GM12878 (cell line): ENCODE measurements around the gene RIPPLY1. TPM values are rescaled to one million over a fixed set of nuclear protein-coding genes. Genes with fewer than 3 reads are reported as not detected.

ENCODE experiments used
- ATAC-seq: fragments of 200-7000 bp; cut with Tn5 transposase; 3 replicates; pipeline ENCODE4 v1.9.1; 2020; ENCODE audit warnings: mild to moderate bottlenecking, moderate library complexity
- BruUV-seq: library from RNA; stranded (reverse); fragments of 400-500 nt; replicated peaks from 2 replicates; lab custom pipeline; 2021; lab: Mats Ljungman, UMichigan
- CTCF ChIA-PET: fragments of 300-600 bp; sonication (Branson Sonifier 250); formaldehyde crosslinking; extraction: SDS; loops from one replicate; lab custom pipeline; 2021; ENCODE audit warnings: inconsistent platforms; lab: Yijun Ruan, JAX
- POLR2A ChIA-PET: fragments of 350-600 bp; formaldehyde crosslinking; extraction: SDS; loops from one replicate; lab custom pipeline; 2021; ENCODE audit warnings: inconsistent platforms; lab: Charles Lee
- RAD21 ChIA-PET: fragments of 300-600 bp; sonication (Branson Sonifier 250); formaldehyde crosslinking; loops from one replicate; lab custom pipeline; 2023; ENCODE audit warnings: antibody characterized with exemption; ENCODE audit not compliant: unreplicated experiment; lab: Charles Lee
- SMC1A ChIA-PET: fragments of 300-600 bp; sonication (Branson Sonifier 250); formaldehyde crosslinking; loops from one replicate; lab custom pipeline; 2023; ENCODE audit not compliant: unreplicated experiment, uncharacterized antibody; lab: Charles Lee
- DNase-seq: peaks from one replicate; pipeline ENCODE4 v3.0.0-alpha.2; 2011; ENCODE audit warnings: low read depth, low spot score
- FAIRE-seq: peaks from 3 replicates; lab custom pipeline; 2011; peaks lifted over from hg19 to GRCh38; lab: Jason Lieb, UNC
- H2AFZ ChIP-seq: 2 replicates; pipeline ENCODE4 v1.6.0; 2011; ENCODE audit warnings: low read depth, low read length, control low read depth; ENCODE audit not compliant: control insufficient read depth
- H3K27ac ChIP-seq: 2 replicates; pipeline ENCODE4 v1.5.1; 2011; ENCODE audit warnings: control low read depth; ENCODE audit not compliant: control insufficient read depth, insufficient read depth
- H3K27me3 ChIP-seq, 2 experiments: replicated peaks in 1 of 2; 2 replicates each; pipeline versions ENCODE4 v1.6.0 to v1.6.1; 2011; ENCODE audit warnings: low read length in 1 of 2; ENCODE audit not compliant: control insufficient read depth in 2 of 2, insufficient read depth in 2 of 2
- H3K36me3 ChIP-seq, 2 experiments: 2 replicates each; pipeline ENCODE4 v1.5.1; 2011; ENCODE audit warnings: low read length in 1 of 2; ENCODE audit not compliant: control insufficient read depth in 2 of 2, insufficient read depth in 2 of 2
- H3K4me1 ChIP-seq: 2 replicates; pipeline ENCODE4 v1.6.1; 2011; ENCODE audit warnings: mild to moderate bottlenecking, low read length, moderate library complexity, mixed read lengths; ENCODE audit not compliant: control insufficient read depth, insufficient read depth
- H3K4me2 ChIP-seq: 2 replicates; pipeline ENCODE4 v1.6.0; 2011; ENCODE audit warnings: control low read depth; ENCODE audit not compliant: control insufficient read depth, insufficient read depth
- H3K4me3 ChIP-seq: fragments of 200-600 bp; sonication (generic); 2 replicates; pipeline ENCODE4 v1.5.1; 2016
- H3K79me2 ChIP-seq: 2 replicates; pipeline ENCODE4 v1.6.0; 2011; ENCODE audit warnings: low read length; ENCODE audit not compliant: control insufficient read depth, insufficient read depth
- H3K9ac ChIP-seq: 2 replicates; pipeline ENCODE4 v1.8.0; 2011; ENCODE audit warnings: low read length, control low read depth, mixed read lengths; ENCODE audit not compliant: control insufficient read depth, insufficient read depth
- H3K9me3 ChIP-seq: replicated peaks from 3 replicates; pipeline ENCODE4 v1.5.1; 2011; ENCODE audit warnings: mild to moderate bottlenecking, low read length; ENCODE audit not compliant: control insufficient read depth, insufficient read depth
- H4K20me1 ChIP-seq: 2 replicates; pipeline ENCODE4 v1.6.0; 2011; ENCODE audit not compliant: control insufficient read depth, insufficient read depth
- ASH2L ChIP-seq: fragments of 300-600, 200-600 bp; sonication (generic); IDR thresholded peaks from 2 replicates; pipeline ENCODE4 v1.6.1; 2017; ENCODE audit warnings: low read depth, mild to moderate bottlenecking, borderline replicate concordance
- GABPA ChIP-seq: IDR thresholded peaks from 2 replicates; pipeline ENCODE4 v1.6.1; 2014; ENCODE audit warnings: antibody characterized with exemption, low read depth, mild to moderate bottlenecking, inconsistent platforms
- HDAC6 ChIP-seq: fragments of 200-600 bp; sonication (generic); IDR thresholded peaks from one replicate; pipeline ENCODE4 v1.8.0; 2017; ENCODE audit warnings: antibody characterized with exemption; ENCODE audit not compliant: unreplicated experiment
- JUND ChIP-seq: IDR thresholded peaks from 2 replicates; pipeline ENCODE4 v1.6.1; 2012; ENCODE audit warnings: low read depth, mild to moderate bottlenecking, low read length, improper control_type of control experiment, moderate library complexity
- KDM1A ChIP-seq: fragments of 200-600 bp; sonication (generic); IDR thresholded peaks from 2 replicates; pipeline ENCODE4 v1.6.1; 2016; ENCODE audit warnings: borderline replicate concordance
- NR2C1 ChIP-seq: fragments of 450-650 bp; IDR thresholded peaks from 2 replicates; pipeline ENCODE4 v1.6.1; 2017; ENCODE audit warnings: antibody characterized with exemption, mild to moderate bottlenecking, moderate library complexity
- POLR2AphosphoS5 ChIP-seq: IDR thresholded peaks from 2 replicates; pipeline ENCODE4 v1.6.1; 2011; ENCODE audit warnings: mild to moderate bottlenecking, low read length, inconsistent platforms
- RB1 ChIP-seq: fragments of 450-650 bp; formaldehyde crosslinking; IDR thresholded peaks from 2 replicates; pipeline ENCODE4 v1.6.1; 2017; ENCODE audit warnings: mild to moderate bottlenecking, borderline replicate concordance
- RBBP5 ChIP-seq: fragments of 200-600 bp; sonication (generic); conservative IDR thresholded peaks from 2 replicates; pipeline ENCODE4 v1.6.1; 2016
- RELA ChIP-seq: fragments of 450-650 bp; IDR thresholded peaks from 2 replicates; pipeline ENCODE4 v1.8.0; 2014; ENCODE audit warnings: borderline replicate concordance; ENCODE audit not compliant: partially characterized antibody
- SRF ChIP-seq, 2 experiments: IDR thresholded peaks; 2 replicates each; pipeline ENCODE4 v1.6.1; 2011; ENCODE audit warnings: low read depth in 2 of 2, low read length in 2 of 2, mild to moderate bottlenecking in 1 of 2, moderate library complexity in 1 of 2
- STAT3 ChIP-seq: IDR thresholded peaks from 2 replicates; pipeline ENCODE4 v1.6.1; 2011; ENCODE audit warnings: low read depth, low read length, improper control_type of control experiment
- TAF1 ChIP-seq: IDR thresholded peaks from 2 replicates; pipeline ENCODE4 v1.6.1; 2011; ENCODE audit warnings: mild to moderate bottlenecking, low read depth, low read length, borderline replicate concordance
- ZNF384 ChIP-seq: IDR thresholded peaks from 2 replicates; pipeline ENCODE4 v1.6.1; 2012; ENCODE audit warnings: low read depth, mild to moderate bottlenecking, low read length, improper control_type of control experiment, borderline replicate concordance
- ZNF622 ChIP-seq: fragments of 450-650 bp; IDR thresholded peaks from 2 replicates; pipeline ENCODE4 v1.6.1; 2017; ENCODE audit warnings: mild to moderate bottlenecking, inconsistent platforms
- WGBS: methylation state at CpG from one replicate; pipeline ENCODE4 v1.1.6; 2016; ENCODE audit warnings: low lambda C conversion rate; ENCODE audit not compliant: insufficient replicate concordance, insufficient coverage; ENCODE audit errors: missing lambda C conversion rate; 5-methylcytosine and 5-hydroxymethylcytosine counted together
- in situ Hi-C: fragments of 300-500 bp; cut with MboI; formaldehyde crosslinking; loops from 9 replicates; pipeline ENCODE4 v1.14.3; 2018; ENCODE audit warnings: mixed read lengths
- intact Hi-C: fragments of 100-400 bp; cut with micrococcal nuclease; formaldehyde crosslinking; loops from one replicate; pipeline ENCODE4 v1.14.2; 2022; ENCODE audit not compliant: unreplicated experiment
- polyA plus RNA-seq, 11 experiments: library from polyadenylated mRNA; depleted of rRNA in 4 of 11; unstranded in 6 of 11; stranded (reverse) in 5 of 11; fragments of >200 nt; fragmentation: Nextera tagmentation in 4 of 11; fragmentation: Illumina TruSeq in 1 of 11; extraction: Ambion mirVana in 4 of 11; extraction: Trizol in 1 of 11; gene quantifications; 1 replicate in 1 of 11; 2 replicates in 10 of 11; pipeline versions ENCODE4 v1.2.1 to v1.2.3, GENCODE V29; 2011 to 2016; ENCODE audit warnings: inconsistent platforms in 2 of 11, missing spikeins in 2 of 11, low read depth in 1 of 11
- total RNA-seq, 4 experiments: library from RNA; depleted of rRNA in 3 of 4; stranded (reverse); fragments of >200 nt in 3 of 4; fragmentation: Illumina TruSeq in 1 of 4; extraction: Trizol in 1 of 4; gene quantifications; 2 replicates each; pipeline versions ENCODE4 v1.2.1 to v1.2.3, GENCODE V29; 2013 to 2021
- TF ChIP-seq, protein P1 (sequence below): fragments of 150-350 bp; IDR thresholded peaks from 2 replicates; pipeline ENCODE4 v1.6.1; 2014; ENCODE audit warnings: mild to moderate bottlenecking, low read depth, low read length

The RIPPLY1 gene
- total and polyA plus RNA-seq, 10 of the 15 experiments (the other 5 are each of a cell fraction or from before 2014, with no cell fraction given) = not detected

DNA sequence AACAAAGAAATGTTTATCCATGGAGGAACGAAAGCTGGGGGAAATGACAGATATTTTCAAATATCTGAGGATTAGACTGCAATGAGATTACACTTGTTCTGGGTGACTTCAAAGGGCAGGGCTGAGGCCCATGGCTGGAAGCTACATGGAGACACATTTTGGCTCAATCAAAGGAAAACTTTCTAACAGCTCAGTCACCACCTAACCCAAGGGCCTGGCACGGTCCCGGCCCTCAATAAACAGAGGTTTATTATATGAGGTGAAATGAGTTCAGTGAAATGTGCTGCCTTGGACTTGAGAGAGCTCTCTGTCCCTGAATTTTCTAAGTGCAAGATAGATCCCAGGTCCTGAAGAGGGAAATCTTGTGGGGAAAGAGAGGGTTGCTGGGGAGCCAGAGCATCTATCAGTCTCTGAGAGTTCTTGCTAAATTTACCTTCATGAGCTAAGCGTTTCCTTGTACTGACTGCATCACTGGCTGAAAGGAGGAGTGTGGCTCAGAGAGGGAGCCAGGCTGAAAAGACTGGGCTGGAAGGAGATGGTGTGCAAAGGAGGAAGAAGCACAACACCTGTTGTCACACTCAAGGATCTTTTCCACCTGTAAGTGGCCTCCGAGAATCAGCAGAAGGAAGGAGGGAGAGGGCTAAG, 2.0 kb upstream of the RIPPLY1 start (continued):
- no peak for TF ChIP-seq SRF (IDR thresholded peaks at IDR 0.05; ENCODE audit: low read depth in 2 of 2, low read length in 2 of 2)

DNA sequence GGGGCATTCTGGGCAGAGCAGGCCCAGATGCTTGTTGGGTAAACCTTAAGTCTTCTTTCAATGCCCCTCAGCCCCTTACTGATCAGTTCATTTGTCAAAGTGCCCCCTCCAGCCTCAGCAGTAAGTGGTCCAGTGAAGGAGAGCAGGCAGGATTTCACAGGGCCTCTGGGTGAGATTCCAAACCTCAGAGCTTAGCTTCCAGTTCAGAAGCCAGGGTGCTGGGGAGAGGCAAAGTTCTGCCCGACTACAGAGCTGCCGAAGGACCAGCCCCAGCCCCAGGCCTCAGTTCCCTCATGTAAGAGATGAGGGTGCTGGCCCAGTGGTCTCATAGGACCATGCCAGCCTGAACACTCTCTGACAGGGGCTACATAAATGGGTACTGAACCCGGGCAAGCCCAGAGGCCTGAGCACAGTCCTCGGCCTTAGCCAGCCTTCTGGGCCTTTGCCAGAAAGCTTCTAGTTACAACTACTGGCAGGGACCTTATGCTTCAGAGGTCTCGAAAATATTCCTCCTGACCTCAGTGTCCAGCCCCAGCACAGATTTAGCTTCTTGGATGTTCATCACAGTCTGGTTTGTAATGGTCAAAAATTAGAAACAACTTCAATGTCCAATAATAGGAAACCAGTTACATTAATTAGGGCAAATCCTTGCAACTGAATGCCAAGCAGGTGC, 851 bp upstream of the RIPPLY1 start:
- no peaks in the 10 kb centered on the region for H3K79me2 ChIP-seq
- no peak overlapping the region for H2AFZ ChIP-seq
- H3K4me3 ChIP-seq = no peak overlapping the region
- H3K9me3 ChIP-seq = no peaks in the 10 kb centered on the region
- SMC1A ChIA-PET = no interaction called here
- H3K4me2 ChIP-seq = no peak overlapping the region
- FAIRE-seq = no peak
- BruUV-seq = no TSS peak
- H3K36me3 ChIP-seq = no peaks in the 10 kb centered on the region
- H3K27ac ChIP-seq = no peak overlapping the region
- H4K20me1 ChIP-seq = no peaks in the 10 kb centered on the region
- CTCF ChIA-PET = interaction anchor here (1.8 to 2.6 kb wide), 2 partner anchors 9 to 57 kb away, joined by 8 to 12 read pairs; no protein-coding TSS in a partner anchor
- RAD21 ChIA-PET = interaction anchor here (1.7 kb wide), 1 partner anchor 10 kb away, joined by 6 read pairs; no protein-coding TSS in a partner anchor
- POLR2A ChIA-PET = no interaction called here
- H3K27me3 ChIP-seq = no peaks in the 10 kb centered on the region
- H3K9ac ChIP-seq = no peak overlapping the region
- in situ Hi-C loops (no loop called here), intact Hi-C loops (no loop called here)
- H3K4me1 ChIP-seq = no peaks in the 10 kb centered on the region
- TF ChIP-seq STAT3 = no peak
- TF ChIP-seq ZNF622 = no peak
- TF ChIP-seq RELA = no peak
- TF ChIP-seq RB1 = no peak
- no peak for TF ChIP-seq POLR2AphosphoS5
- no peak for TF ChIP-seq TAF1
- TF ChIP-seq NR2C1 = no peak
- TF ChIP-seq RBBP5 = no peak
- TF ChIP-seq, protein P1, sequence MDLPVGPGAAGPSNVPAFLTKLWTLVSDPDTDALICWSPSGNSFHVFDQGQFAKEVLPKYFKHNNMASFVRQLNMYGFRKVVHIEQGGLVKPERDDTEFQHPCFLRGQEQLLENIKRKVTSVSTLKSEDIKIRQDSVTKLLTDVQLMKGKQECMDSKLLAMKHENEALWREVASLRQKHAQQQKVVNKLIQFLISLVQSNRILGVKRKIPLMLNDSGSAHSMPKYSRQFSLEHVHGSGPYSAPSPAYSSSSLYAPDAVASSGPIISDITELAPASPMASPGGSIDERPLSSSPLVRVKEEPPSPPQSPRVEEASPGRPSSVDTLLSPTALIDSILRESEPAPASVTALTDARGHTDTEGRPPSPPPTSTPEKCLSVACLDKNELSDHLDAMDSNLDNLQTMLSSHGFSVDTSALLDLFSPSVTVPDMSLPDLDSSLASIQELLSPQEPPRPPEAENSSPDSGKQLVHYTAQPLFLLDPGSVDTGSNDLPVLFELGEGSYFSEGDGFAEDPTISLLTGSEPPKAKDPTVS = no peak
- no peak for TF ChIP-seq KDM1A
- no peak for TF ChIP-seq GABPA
- no peak for TF ChIP-seq HDAC6
- TF ChIP-seq ZNF384 = no peak
- no peak for TF ChIP-seq ASH2L
- TF ChIP-seq JUND = no peak
- WGBS = 17% methylated on average over 5 of the region's 5 CpGs
- DNase-seq = no peak
- ATAC-seq = no peak
